Measurements from ENCODE around the gene IFNG-AS1. TPM values are rescaled to one million over a fixed set of nuclear protein-coding genes. Genes with fewer than 3 reads are reported as not detected.
A peak's percentile ranks its signal among the peaks of the same experiment; 100 is the strongest.

The IFNG-AS1 gene
- total RNA-seq, 1 donor from 2014 or later, result 1.8 TPM

DNA sequence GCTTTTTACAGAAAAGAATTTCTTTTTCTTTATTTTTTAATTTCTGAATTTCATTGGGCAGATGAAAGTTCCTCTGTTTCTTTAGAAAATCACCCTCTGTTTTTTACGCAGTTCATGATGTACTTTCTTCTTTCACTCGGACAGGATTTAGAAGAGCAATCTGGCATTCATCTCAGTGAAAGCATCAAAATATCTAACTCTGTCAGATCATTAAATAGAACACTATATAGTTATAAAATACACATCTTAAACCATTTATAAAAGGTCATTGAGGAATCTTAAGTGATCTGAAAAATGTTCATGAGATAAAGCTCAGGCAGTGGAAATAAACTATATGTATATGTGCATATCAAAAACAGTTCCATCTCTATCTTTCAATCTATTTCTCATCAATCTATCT lies 3.9 kb downstream of the IFNG-AS1 start:
- DNase-seq (ENCODE audit: low read depth), result no peak

GRCh38 chr12:67994046-67994445 lies 4.8 kb downstream of the IFNG-AS1 start:
- no peak for DNase-seq (ENCODE audit: low read depth)

GRCh38 chr12:67996347-67996746 lies 7.1 kb downstream of the IFNG-AS1 start:
- no peak for DNase-seq (ENCODE audit: low read depth)

DNA sequence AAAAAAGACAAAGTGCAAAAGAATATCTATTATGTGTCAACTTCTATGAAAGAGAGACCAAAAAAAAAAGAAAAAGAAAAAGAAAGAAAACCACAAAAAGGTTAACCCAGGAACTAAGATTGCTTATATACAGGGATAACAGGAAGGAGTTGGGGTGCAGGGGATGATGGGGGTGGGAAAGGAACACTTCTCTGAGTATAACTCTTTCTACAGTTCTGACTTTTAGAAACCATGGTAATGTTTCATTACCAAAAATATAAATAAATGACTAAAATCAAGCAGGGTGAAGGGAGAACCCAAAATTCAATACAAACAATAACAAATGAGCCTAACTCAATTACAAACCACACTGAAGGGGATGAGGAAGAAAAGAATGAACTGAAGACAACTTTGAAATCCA lies 9.1 kb downstream of the IFNG-AS1 start:
- DNase-seq (ENCODE audit: low read depth), result no peak

DNA sequence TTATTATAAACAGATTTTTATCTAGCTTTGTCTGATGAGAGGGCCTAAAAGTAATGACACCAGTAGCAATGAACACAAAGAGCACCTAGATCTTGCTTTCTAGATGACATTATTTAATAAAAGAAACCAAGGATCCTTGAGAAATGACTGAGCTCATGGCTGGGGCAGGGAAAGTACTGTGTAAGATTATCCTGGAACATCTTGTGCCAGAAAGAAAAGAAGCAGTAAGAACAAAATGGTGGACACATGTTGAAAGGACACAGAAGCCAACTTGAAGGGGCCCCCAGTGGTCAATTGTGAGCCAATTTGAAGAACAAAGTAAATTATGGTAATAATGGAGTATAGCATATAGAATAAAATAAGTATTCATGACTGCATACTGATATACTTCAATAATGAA lies 10.0 kb downstream of the IFNG-AS1 start:
- DNase-seq (ENCODE audit: low read depth), result no peak

DNA sequence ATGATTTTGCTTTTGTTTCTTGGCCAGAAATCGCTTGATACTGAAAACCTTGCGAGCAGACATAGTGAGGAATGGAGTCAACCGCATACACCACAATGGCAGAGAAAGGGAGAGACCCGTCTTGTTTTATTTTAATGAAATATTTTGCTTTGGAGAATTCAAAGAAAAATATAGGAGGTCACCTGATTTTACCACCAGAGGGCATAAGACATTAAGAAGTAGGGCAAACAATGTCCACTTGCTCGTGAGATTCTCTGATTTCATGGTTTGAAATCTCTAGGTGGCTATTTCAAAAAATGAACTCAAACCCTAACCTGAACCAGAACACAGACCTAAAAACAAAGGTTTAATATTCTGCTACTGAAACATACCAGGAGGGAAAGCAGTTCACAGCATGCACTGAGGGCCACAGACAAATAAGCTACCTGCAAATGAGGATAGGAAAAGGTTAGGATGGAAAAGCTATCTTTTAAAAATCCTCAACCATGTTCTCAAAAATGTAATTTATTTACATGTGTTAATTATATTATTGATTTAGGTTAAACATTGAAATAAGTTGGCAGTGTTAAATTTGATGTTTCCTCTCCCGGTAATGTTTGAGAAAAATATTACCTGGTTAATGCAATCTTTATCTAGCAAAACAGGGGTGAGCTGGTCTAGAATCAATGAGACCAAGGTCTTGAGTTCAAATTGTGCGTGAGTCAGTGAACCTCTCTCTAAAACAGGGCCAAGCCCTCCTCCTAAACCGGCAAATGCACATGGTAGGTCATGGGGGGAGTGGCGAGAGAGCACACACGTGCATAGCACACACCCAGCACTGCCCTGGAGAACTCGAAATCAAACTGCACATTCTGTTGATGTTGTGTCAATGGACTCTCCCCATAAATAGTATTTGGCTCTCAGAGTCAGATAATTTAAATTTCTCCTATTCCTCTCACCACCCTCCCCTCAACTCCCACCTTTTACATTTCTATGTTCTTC lies 12.5 kb downstream of the IFNG-AS1 start:
- DNase-seq (ENCODE audit: low read depth), result peak; percentile 53

GRCh38 chr12:68003777-68004176 lies 14.5 kb downstream of the IFNG-AS1 start:
- DNase-seq (ENCODE audit: low read depth), result no peak

GRCh38 chr12:68007033-68007432 lies 17.8 kb downstream of the IFNG-AS1 start:
- no peak for DNase-seq (ENCODE audit: low read depth)

GRCh38 chr12:68007466-68007865 lies 18.2 kb downstream of the IFNG-AS1 start:
- DNase-seq (ENCODE audit: low read depth), result peak; percentile 34

GRCh38 chr12:68011206-68011881 lies 22.1 kb downstream of the IFNG-AS1 start:
- no peak for DNase-seq (ENCODE audit: low read depth)

- DNase-seq (ENCODE audit: low read depth), result peak; percentile 25
These were observed 22.6 kb downstream of the IFNG-AS1 start for GRCh38 chr12:68011882-68012207.

- DNase-seq (ENCODE audit: low read depth), result peak; percentile 49
These were observed 23.5 kb downstream of the IFNG-AS1 start for GRCh38 chr12:68012712-68013111.

- peak; percentile 71 for DNase-seq (ENCODE audit: low read depth)
These were observed 23.9 kb downstream of the IFNG-AS1 start for GRCh38 chr12:68013181-68013580.

- no peak for DNase-seq (ENCODE audit: low read depth)
These were observed 26.9 kb downstream of the IFNG-AS1 start for GRCh38 chr12:68016136-68016535.

DNA sequence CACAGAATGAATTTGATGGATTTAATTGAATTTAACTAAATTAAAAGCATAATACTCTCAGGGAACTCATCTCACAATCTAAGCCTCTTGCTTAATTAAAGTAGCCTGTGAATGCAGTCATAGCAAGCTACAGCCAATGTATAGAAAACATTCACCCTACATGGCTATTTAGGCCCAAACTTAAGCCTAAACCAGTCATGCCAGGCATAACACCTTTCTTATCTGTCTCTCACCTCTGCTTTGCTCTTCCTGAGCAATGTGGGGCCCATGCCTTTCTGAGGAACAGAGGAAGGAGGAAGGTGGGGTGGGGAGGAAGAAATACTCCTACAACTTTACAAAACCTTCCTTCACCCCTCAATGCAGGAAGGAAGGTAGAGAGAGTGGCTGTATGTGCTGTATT lies 29.1 kb downstream of the IFNG-AS1 start:
- DNase-seq (ENCODE audit: low read depth), result no peak

DNA sequence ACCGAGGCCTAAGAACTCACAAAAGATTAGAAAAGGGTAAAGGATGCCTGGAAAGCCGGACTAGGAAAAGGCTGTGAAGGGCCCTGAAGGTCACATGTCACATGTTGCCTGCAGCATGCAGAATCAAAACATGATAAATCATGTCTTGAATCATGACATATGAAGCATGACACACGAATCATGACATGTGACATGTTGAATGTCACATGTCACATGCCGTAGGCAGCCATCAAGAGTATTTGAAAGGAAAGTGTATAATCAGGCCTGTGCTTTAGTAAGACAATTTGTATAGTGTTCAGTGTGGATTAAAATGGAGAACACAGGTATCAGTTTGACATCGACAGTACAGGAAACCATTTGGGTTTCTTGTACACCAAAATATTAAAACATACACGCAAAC lies 30.8 kb downstream of the IFNG-AS1 start:
- no peak for DNase-seq (ENCODE audit: low read depth)

- DNase-seq (ENCODE audit: low read depth), result no peak
These were observed 31.5 kb downstream of the IFNG-AS1 start for GRCh38 chr12:68020699-68021098.

GRCh38 chr12:68028647-68029046 lies 39.4 kb downstream of the IFNG-AS1 start:
- no peak for DNase-seq (ENCODE audit: low read depth)

DNA sequence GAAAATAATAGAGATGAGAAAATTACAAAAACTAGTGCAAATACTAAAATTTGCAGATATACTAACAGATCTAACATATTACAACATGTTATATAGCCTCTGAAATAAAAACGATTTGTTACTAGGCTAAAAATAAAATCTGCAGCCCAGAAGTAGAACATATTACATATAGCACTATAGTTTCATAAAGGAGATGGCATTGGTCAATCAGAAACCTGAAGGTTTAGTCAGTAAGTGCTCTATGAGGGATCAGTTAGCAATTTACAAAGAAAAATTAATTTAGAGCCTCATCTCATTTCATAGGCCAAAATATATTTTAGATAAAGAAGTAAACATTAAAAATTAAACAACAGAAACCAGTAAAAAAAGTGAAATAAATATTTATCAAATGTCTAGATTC lies 41.0 kb downstream of the IFNG-AS1 start:
- no peak for DNase-seq (ENCODE audit: low read depth)

- no peak for DNase-seq (ENCODE audit: low read depth)
These were observed 41.9 kb downstream of the IFNG-AS1 start for GRCh38 chr12:68031174-68031573.

- no peak for DNase-seq (ENCODE audit: low read depth)
These were observed 42.9 kb downstream of the IFNG-AS1 start for GRCh38 chr12:68031881-68032739.

- DNase-seq (ENCODE audit: low read depth), result no peak
These were observed 45.3 kb downstream of the IFNG-AS1 start for GRCh38 chr12:68034567-68034966.

Data from myocyte (in vitro differentiated cells).